SJSA1 (cell line): ENCODE data around the gene RASSF4. TPM values are rescaled to one million over a fixed set of nuclear protein-coding genes. Genes with fewer than 3 reads are reported as not detected.

ENCODE experiments used
- DNase-seq, 2 experiments: peaks; one replicate each; pipeline ENCODE4 v3.0.0-alpha.2; 2015 to 2020; ENCODE audit warnings: low spot score in 2 of 2, low read depth in 1 of 2
- H3K27ac ChIP-seq: fragments of 250-450 bp; sonication (Bioruptor Pico); 2 replicates; pipeline ENCODE4 v1.5.1; 2020; ENCODE audit warnings: mild to moderate bottlenecking, moderate library complexity
- H3K27me3 ChIP-seq: fragments of 250-450 bp; sonication (Bioruptor Pico); replicated peaks from 2 replicates; pipeline ENCODE4 v1.5.1; 2020; ENCODE audit warnings: mild to moderate bottlenecking, moderate library complexity
- H3K36me3 ChIP-seq: fragments of 250-450 bp; sonication (Bioruptor Pico); 2 replicates; pipeline ENCODE4 v1.5.1; 2020; ENCODE audit warnings: mild to moderate bottlenecking
- H3K4me1 ChIP-seq: fragments of 250-450 bp; sonication (Bioruptor Pico); replicated peaks from 2 replicates; pipeline ENCODE4 v1.6.1; 2021; ENCODE audit warnings: mild to moderate bottlenecking
- H3K4me3 ChIP-seq: fragments of 250-450 bp; sonication (Bioruptor Pico); 2 replicates; pipeline ENCODE4 v1.5.1; 2020; ENCODE audit warnings: mild to moderate bottlenecking
- H3K9me3 ChIP-seq: fragments of 250-450 bp; sonication (Bioruptor Pico); replicated peaks from 2 replicates; pipeline ENCODE4 v1.5.1; 2020; ENCODE audit warnings: mild to moderate bottlenecking
- total RNA-seq: library from RNA; depleted of rRNA; stranded (reverse); fragments of >200 nt; shearing (Covaris generic); gene quantifications from 2 replicates; pipeline ENCODE4 v1.2.3, GENCODE V29; 2014

Gene RASSF4
- total RNA-seq, 1 experiment from 2014 or later, result 19.7 TPM

- Histone ChIP-seq H3K4me3 (no peak overlapping the region), H3K27me3 (no peaks in the 10 kb centered on the region), H3K4me1 (peaks cover 97% of the 10 kb centered on the region), H3K9me3 (no peaks in the 10 kb centered on the region), H3K36me3 (peaks cover 39% of the 10 kb centered on the region), H3K27ac (peak overlapping the region; percentile 87; the same call in 1 of the 2 replicates)
- DNase-seq, result no peak
Observed at GRCh38 chr10:44982496-44982895, 22.9 kb downstream of the RASSF4 start.

GRCh38 chr10:44983066-44983894, 23.7 kb downstream of the RASSF4 start:
- H3K27me3 ChIP-seq, result no peaks in the 10 kb centered on the region
- DNase-seq, result no peak
- H3K9me3 ChIP-seq, result no peaks in the 10 kb centered on the region
- H3K4me3 ChIP-seq, result no peak overlapping the region
- peaks cover 34% of the 10 kb centered on the region for H3K36me3 ChIP-seq
- peaks cover 96% of the 10 kb centered on the region for H3K4me1 ChIP-seq
- no peak overlapping the region for H3K27ac ChIP-seq

GRCh38 chr10:44983895-44984278, 24.3 kb downstream of the RASSF4 start:
- Histone ChIP-seq H3K27ac (no peak overlapping the region), H3K9me3 (no peaks in the 10 kb centered on the region), H3K4me1 (peaks cover 90% of the 10 kb centered on the region), H3K4me3 (no peak overlapping the region), H3K27me3 (no peaks in the 10 kb centered on the region), H3K36me3 (peaks cover 38% of the 10 kb centered on the region)
- DNase-seq, result no peak

- no peak overlapping the region for H3K4me3 ChIP-seq
- H3K27ac ChIP-seq, result peak overlapping the region; percentile 76
- DNase-seq, result no peak
- no peaks in the 10 kb centered on the region for H3K27me3 ChIP-seq
- H3K9me3 ChIP-seq, result no peaks in the 10 kb centered on the region
- peaks cover 82% of the 10 kb centered on the region for H3K4me1 ChIP-seq
- peaks cover 45% of the 10 kb centered on the region for H3K36me3 ChIP-seq
Observed at GRCh38 chr10:44984671-44985101, 25.1 kb downstream of the RASSF4 start.

- peaks cover 80% of the 10 kb centered on the region for H3K4me1 ChIP-seq
- peak in 1 of 2 experiments; percentile 76 for DNase-seq
- peak overlapping the region; percentile 76 for H3K27ac ChIP-seq
- H3K36me3 ChIP-seq, result peaks cover 45% of the 10 kb centered on the region
- no peaks in the 10 kb centered on the region for H3K27me3 ChIP-seq
- H3K4me3 ChIP-seq, result no peak overlapping the region
- no peaks in the 10 kb centered on the region for H3K9me3 ChIP-seq
Observed at GRCh38 chr10:44985175-44985681, 25.6 kb downstream of the RASSF4 start.

GRCh38 chr10:44986179-44986578, 26.6 kb downstream of the RASSF4 start:
- no peak for DNase-seq
- peaks cover 80% of the 10 kb centered on the region for H3K4me1 ChIP-seq
- peaks cover 48% of the 10 kb centered on the region for H3K36me3 ChIP-seq
- H3K9me3 ChIP-seq, result no peaks in the 10 kb centered on the region
- H3K4me3 ChIP-seq, result no peak overlapping the region
- no peaks in the 10 kb centered on the region for H3K27me3 ChIP-seq
- peak overlapping the region; percentile 76 for H3K27ac ChIP-seq

GRCh38 chr10:44986670-44987069, 27.1 kb downstream of the RASSF4 start:
- Histone ChIP-seq H3K27ac (peak overlapping the region; percentile 76), H3K4me3 (no peak overlapping the region), H3K27me3 (no peaks in the 10 kb centered on the region), H3K4me1 (peaks cover 80% of the 10 kb centered on the region), H3K9me3 (no peaks in the 10 kb centered on the region), H3K36me3 (peaks cover 50% of the 10 kb centered on the region)
- DNase-seq, result peak in 1 of 2 experiments; percentile 71

- no peak for DNase-seq
- H3K4me1 ChIP-seq, result peaks cover 74% of the 10 kb centered on the region
Observed at GRCh38 chr10:44988957-44989585, 29.5 kb downstream of the RASSF4 start.

GRCh38 chr10:44989597-44990301, 30.1 kb downstream of the RASSF4 start:
- H3K9me3 ChIP-seq, result no peaks in the 10 kb centered on the region
- H3K27ac ChIP-seq, result no peak overlapping the region
- no peak for DNase-seq
- H3K4me1 ChIP-seq, result peaks cover 74% of the 10 kb centered on the region
- H3K27me3 ChIP-seq, result no peaks in the 10 kb centered on the region
- no peak overlapping the region for H3K4me3 ChIP-seq
- peaks cover 49% of the 10 kb centered on the region for H3K36me3 ChIP-seq

More at GRCh38 chr10:44988957-44989585, 29.5 kb downstream of the RASSF4 start:
- Histone ChIP-seq H3K27me3 (no peaks in the 10 kb centered on the region), H3K4me3 (no peak overlapping the region), H3K9me3 (no peaks in the 10 kb centered on the region), H3K36me3 (peaks cover 55% of the 10 kb centered on the region), H3K27ac (no peak overlapping the region)

- no peaks in the 10 kb centered on the region for H3K27me3 ChIP-seq
- DNase-seq, result peak in 1 of 2 experiments; percentile 48
- no peak overlapping the region for H3K27ac ChIP-seq
- no peaks in the 10 kb centered on the region for H3K9me3 ChIP-seq
- H3K4me3 ChIP-seq, result no peak overlapping the region
- peaks cover 50% of the 10 kb centered on the region for H3K36me3 ChIP-seq
- peaks cover 74% of the 10 kb centered on the region for H3K4me1 ChIP-seq
Observed at GRCh38 chr10:44990302-44990655, 30.7 kb downstream of the RASSF4 start.

- no peak overlapping the region for H3K4me3 ChIP-seq
- no peak overlapping the region for H3K27ac ChIP-seq
- H3K4me1 ChIP-seq, result peaks cover 74% of the 10 kb centered on the region
- H3K27me3 ChIP-seq, result no peaks in the 10 kb centered on the region
- no peak for DNase-seq
- H3K9me3 ChIP-seq, result no peaks in the 10 kb centered on the region
- H3K36me3 ChIP-seq, result peaks cover 46% of the 10 kb centered on the region
Observed at GRCh38 chr10:44990965-44991364, 31.4 kb downstream of the RASSF4 start.

GRCh38 chr10:44991571-44991970, 32.0 kb downstream of the RASSF4 start:
- peaks cover 74% of the 10 kb centered on the region for H3K4me1 ChIP-seq
- H3K27me3 ChIP-seq, result no peaks in the 10 kb centered on the region
- no peak overlapping the region for H3K27ac ChIP-seq
- no peak for DNase-seq
- peaks cover 42% of the 10 kb centered on the region for H3K36me3 ChIP-seq
- H3K9me3 ChIP-seq, result no peaks in the 10 kb centered on the region
- H3K4me3 ChIP-seq, result no peak overlapping the region

- no peak for DNase-seq
- Histone ChIP-seq H3K9me3 (no peaks in the 10 kb centered on the region), H3K36me3 (peaks cover 42% of the 10 kb centered on the region), H3K4me1 (peaks cover 74% of the 10 kb centered on the region), H3K27me3 (no peaks in the 10 kb centered on the region), H3K27ac (no peak overlapping the region), H3K4me3 (no peak overlapping the region)
Observed at GRCh38 chr10:44992070-44992731, 32.6 kb downstream of the RASSF4 start.
